Medulla oblongata (tissue), 1 donor: Measurements from ENCODE around the gene MEIOC.

Experiments
- DNase-seq: peaks from one replicate; pipeline ENCODE4 v3.0.0-alpha.2; 2015; ENCODE audit errors: extremely low spot score

The MEIOC gene

GRCh38 chr17:44708401-44709263 lies 52.4 kb downstream of the MEIOC start, which contains the start of gene DBF4B:
Gene DBF4B, plus strand, starts transcription at chr17:44708665. Its CDS starts 156 bp downstream, at chr17:44708821.
- peak; percentile 88 for DNase-seq

- no peak for DNase-seq
Observed at GRCh38 chr17:44719444-44719843, 63.2 kb downstream of the MEIOC start.

GRCh38 chr17:44722254-44722653 lies 66.0 kb downstream of the MEIOC start:
- no peak for DNase-seq
